Measurements from ENCODE around the gene KRTAP17-1.

Gene KRTAP17-1

DNA sequence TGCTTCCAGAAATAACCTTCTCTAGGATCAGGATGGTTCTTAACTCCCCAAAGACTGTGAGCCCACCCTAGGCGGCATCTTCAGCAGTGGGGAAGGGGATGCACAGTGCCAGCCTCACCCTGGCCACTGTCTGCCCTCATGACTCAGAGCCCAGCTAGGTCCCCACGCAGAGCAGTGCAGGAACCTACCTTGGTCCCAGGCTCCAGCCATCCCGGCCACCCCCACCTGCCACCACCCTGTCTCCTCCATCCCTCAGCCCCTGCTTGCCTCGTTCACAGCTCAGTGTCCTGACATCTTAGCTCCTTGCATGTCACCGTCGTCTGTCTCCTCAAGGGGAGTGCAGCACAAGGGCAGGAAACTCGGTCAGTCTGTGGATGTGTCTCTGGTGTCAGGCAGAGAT lies 16.1 kb upstream of the KRTAP17-1 start:
- Histone ChIP-seq H3K79me1 (ENCODE audit: low read depth, low read length) (no peaks in the 10 kb centered on the region), H4K91ac (ENCODE audit: low read depth, low read length, poor library complexity) (no peak overlapping the region), H3K9me3 (replicated peaks in 1 of 2; ENCODE audit: control insufficient read depth in 2 of 2, insufficient read depth in 1 of 2, low read depth in 1 of 2, low read length in 2 of 2) (no peaks in the 10 kb centered on the region), H2BK15ac (ENCODE audit: low read length) (no peak overlapping the region), H3K4me2 (ENCODE audit: insufficient read depth, low read length, poor library complexity, severe bottlenecking) (no peak overlapping the region), H2AFZ (ENCODE audit: low read length) (no peak overlapping the region), H2BK5ac (ENCODE audit: low read length) (no peak overlapping the region), H3K4ac (ENCODE audit: low read length) (no peak overlapping the region), H3K27ac (replicated peaks; ENCODE audit: low read length) (no peak overlapping the region), H3K4me3 (ENCODE audit: low read length in 2 of 2) (no peak overlapping the region), H3K27me3 (ENCODE audit: control insufficient read depth in 3 of 3, insufficient read depth in 3 of 3, low read depth in 1 of 3, low read length in 3 of 3) (no peaks in the 10 kb centered on the region), H3K9ac (ENCODE audit: low read depth, low read length, poor library complexity) (no peak overlapping the region), H2BK12ac (ENCODE audit: low read length) (no peak overlapping the region), H2BK120ac (ENCODE audit: low read depth, low read length) (no peak overlapping the region), H2AK5ac (ENCODE audit: low read depth, low read length) (no peak overlapping the region), H3K18ac (ENCODE audit: low read length) (peak overlapping the region; percentile 31), H3K14ac (ENCODE audit: low read length) (no peak overlapping the region), H3K36me3 (replicated peaks in 1 of 2; ENCODE audit: control insufficient read depth in 2 of 2, insufficient read depth in 2 of 2, low read length in 2 of 2) (no peaks in the 10 kb centered on the region), H4K8ac (ENCODE audit: low read depth, low read length) (no peak overlapping the region), H3K4me1 (ENCODE audit: control insufficient read depth in 2 of 2, insufficient read depth in 1 of 2, low read depth in 1 of 2, low read length in 2 of 2) (no peaks in the 10 kb centered on the region), H3K23ac (ENCODE audit: low read depth, low read length, poor library complexity) (no peak overlapping the region)
- DNase-seq (ENCODE audit: low spot score): no peak
- no CpG with 5 or more reads among the region's 7 CpGs for whole genome bisulfite sequencing, 2 donors (ENCODE audit: extremely low coverage in 2 of 2, insufficient read length in 2 of 2, insufficient replicate concordance in 1 of 2)

- peak overlapping the region; percentile 29 for H3K18ac ChIP-seq (ENCODE audit: low read length)
- no peaks in the 10 kb centered on the region for H3K27me3 ChIP-seq (ENCODE audit: control insufficient read depth in 3 of 3, insufficient read depth in 3 of 3, low read depth in 1 of 3, low read length in 3 of 3)
- no peaks in the 10 kb centered on the region for H3K9me3 ChIP-seq (replicated peaks in 1 of 2; ENCODE audit: control insufficient read depth in 2 of 2, insufficient read depth in 1 of 2, low read depth in 1 of 2, low read length in 2 of 2)
- WGBS, 2 donors (ENCODE audit: extremely low coverage in 2 of 2, insufficient read length in 2 of 2, insufficient replicate concordance in 1 of 2): no CpG with 5 or more reads among the region's 13 CpGs
- H3K4ac ChIP-seq (ENCODE audit: low read length): peak overlapping the region; percentile 77
- H4K8ac ChIP-seq (ENCODE audit: low read depth, low read length): peak overlapping the region; percentile 85
- no peaks in the 10 kb centered on the region for H3K4me1 ChIP-seq (ENCODE audit: control insufficient read depth in 2 of 2, insufficient read depth in 1 of 2, low read depth in 1 of 2, low read length in 2 of 2)
- no peak overlapping the region for H3K23ac ChIP-seq (ENCODE audit: low read depth, low read length, poor library complexity)
- no peaks in the 10 kb centered on the region for H3K36me3 ChIP-seq (replicated peaks in 1 of 2; ENCODE audit: control insufficient read depth in 2 of 2, insufficient read depth in 2 of 2, low read length in 2 of 2)
- H2AK5ac ChIP-seq (ENCODE audit: low read depth, low read length): peak overlapping the region; percentile 88
- peak; percentile 42 for DNase-seq (ENCODE audit: low spot score)
- no peak overlapping the region for H3K9ac ChIP-seq (ENCODE audit: low read depth, low read length, poor library complexity)
- no peak overlapping the region for H3K4me3 ChIP-seq (ENCODE audit: low read length in 2 of 2)
- H3K27ac ChIP-seq (replicated peaks; ENCODE audit: low read length): no peak overlapping the region
- H4K91ac ChIP-seq (ENCODE audit: low read depth, low read length, poor library complexity): no peak overlapping the region
- no peak overlapping the region for H3K4me2 ChIP-seq (ENCODE audit: insufficient read depth, low read length, poor library complexity, severe bottlenecking)
- peak overlapping the region; percentile 89 for H2BK5ac ChIP-seq (ENCODE audit: low read length)
- H2BK120ac ChIP-seq (ENCODE audit: low read depth, low read length): peak overlapping the region; percentile 44
- no peak overlapping the region for H3K14ac ChIP-seq (ENCODE audit: low read length)
- no peaks in the 10 kb centered on the region for H3K79me1 ChIP-seq (ENCODE audit: low read depth, low read length)
- peak overlapping the region; percentile 82 for H2BK15ac ChIP-seq (ENCODE audit: low read length)
- H2BK12ac ChIP-seq (ENCODE audit: low read length): no peak overlapping the region
- H2AFZ ChIP-seq (ENCODE audit: low read length): no peak overlapping the region
Observed at GRCh38 chr17:41329279-41329948, 13.9 kb upstream of the KRTAP17-1 start.

GRCh38 chr17:41328207-41328606 lies 12.7 kb upstream of the KRTAP17-1 start:
- peak overlapping the region; percentile 19 for H2BK15ac ChIP-seq (ENCODE audit: low read length)
- H3K36me3 ChIP-seq (replicated peaks in 1 of 2; ENCODE audit: control insufficient read depth in 2 of 2, insufficient read depth in 2 of 2, low read length in 2 of 2): no peaks in the 10 kb centered on the region
- H2AK5ac ChIP-seq (ENCODE audit: low read depth, low read length): peak overlapping the region; percentile 88
- H3K27me3 ChIP-seq (ENCODE audit: control insufficient read depth in 3 of 3, insufficient read depth in 3 of 3, low read depth in 1 of 3, low read length in 3 of 3): no peaks in the 10 kb centered on the region
- H3K27ac ChIP-seq (replicated peaks; ENCODE audit: low read length): no peak overlapping the region
- peak overlapping the region; percentile 3 for H3K14ac ChIP-seq (ENCODE audit: low read length)
- no CpG with 5 or more reads among the region's 7 CpGs for WGBS, 2 donors (ENCODE audit: extremely low coverage in 2 of 2, insufficient read length in 2 of 2, insufficient replicate concordance in 1 of 2)
- no peak overlapping the region for H3K4me2 ChIP-seq (ENCODE audit: insufficient read depth, low read length, poor library complexity, severe bottlenecking)
- DNase-seq (ENCODE audit: low spot score): no peak
- H2AFZ ChIP-seq (ENCODE audit: low read length): no peak overlapping the region
- no peak overlapping the region for H4K8ac ChIP-seq (ENCODE audit: low read depth, low read length)
- H2BK5ac ChIP-seq (ENCODE audit: low read length): peak overlapping the region; percentile 89
- H3K9me3 ChIP-seq (replicated peaks in 1 of 2; ENCODE audit: control insufficient read depth in 2 of 2, insufficient read depth in 1 of 2, low read depth in 1 of 2, low read length in 2 of 2): no peaks in the 10 kb centered on the region
- H4K91ac ChIP-seq (ENCODE audit: low read depth, low read length, poor library complexity): peak overlapping the region; percentile 56
- peak overlapping the region; percentile 63 for H3K9ac ChIP-seq (ENCODE audit: low read depth, low read length, poor library complexity)
- no peak overlapping the region for H2BK12ac ChIP-seq (ENCODE audit: low read length)
- H3K4me3 ChIP-seq (ENCODE audit: low read length in 2 of 2): no peak overlapping the region
- H3K18ac ChIP-seq (ENCODE audit: low read length): peak overlapping the region; percentile 24
- H3K4me1 ChIP-seq (ENCODE audit: control insufficient read depth in 2 of 2, insufficient read depth in 1 of 2, low read depth in 1 of 2, low read length in 2 of 2): no peaks in the 10 kb centered on the region
- H2BK120ac ChIP-seq (ENCODE audit: low read depth, low read length): peak overlapping the region; percentile 6
- H3K4ac ChIP-seq (ENCODE audit: low read length): no peak overlapping the region
- H3K23ac ChIP-seq (ENCODE audit: low read depth, low read length, poor library complexity): no peak overlapping the region
- no peaks in the 10 kb centered on the region for H3K79me1 ChIP-seq (ENCODE audit: low read depth, low read length)

GRCh38 chr17:41327411-41328120 lies 12.1 kb upstream of the KRTAP17-1 start:
- H3K18ac ChIP-seq (ENCODE audit: low read length): peak overlapping the region; percentile 12
- H2AK5ac ChIP-seq (ENCODE audit: low read depth, low read length): peak overlapping the region; percentile 88
- H3K4me1 ChIP-seq (ENCODE audit: control insufficient read depth in 2 of 2, insufficient read depth in 1 of 2, low read depth in 1 of 2, low read length in 2 of 2): no peaks in the 10 kb centered on the region
- no peak overlapping the region for H4K8ac ChIP-seq (ENCODE audit: low read depth, low read length)
- peak overlapping the region; percentile 29 for H2BK120ac ChIP-seq (ENCODE audit: low read depth, low read length)
- no peak for DNase-seq (ENCODE audit: low spot score)
- H3K23ac ChIP-seq (ENCODE audit: low read depth, low read length, poor library complexity): no peak overlapping the region
- H3K27me3 ChIP-seq (ENCODE audit: control insufficient read depth in 3 of 3, insufficient read depth in 3 of 3, low read depth in 1 of 3, low read length in 3 of 3): no peaks in the 10 kb centered on the region
- H3K79me1 ChIP-seq (ENCODE audit: low read depth, low read length): no peaks in the 10 kb centered on the region
- no peak overlapping the region for H3K4ac ChIP-seq (ENCODE audit: low read length)
- no peak overlapping the region for H2AFZ ChIP-seq (ENCODE audit: low read length)
- H3K36me3 ChIP-seq (replicated peaks in 1 of 2; ENCODE audit: control insufficient read depth in 2 of 2, insufficient read depth in 2 of 2, low read length in 2 of 2): no peaks in the 10 kb centered on the region
- peak overlapping the region; percentile 64 for H2BK12ac ChIP-seq (ENCODE audit: low read length)
- no peak overlapping the region for H3K4me2 ChIP-seq (ENCODE audit: insufficient read depth, low read length, poor library complexity, severe bottlenecking)
- no peak overlapping the region for H3K14ac ChIP-seq (ENCODE audit: low read length)
- no peaks in the 10 kb centered on the region for H3K9me3 ChIP-seq (replicated peaks in 1 of 2; ENCODE audit: control insufficient read depth in 2 of 2, insufficient read depth in 1 of 2, low read depth in 1 of 2, low read length in 2 of 2)
- no peak overlapping the region for H4K91ac ChIP-seq (ENCODE audit: low read depth, low read length, poor library complexity)
- peak overlapping the region; percentile 30 for H3K9ac ChIP-seq (ENCODE audit: low read depth, low read length, poor library complexity)
- H2BK15ac ChIP-seq (ENCODE audit: low read length): peak overlapping the region; percentile 19
- H2BK5ac ChIP-seq (ENCODE audit: low read length): peak overlapping the region; percentile 89
- no peak overlapping the region for H3K4me3 ChIP-seq (ENCODE audit: low read length in 2 of 2)
- WGBS, 2 donors (ENCODE audit: extremely low coverage in 2 of 2, insufficient read length in 2 of 2, insufficient replicate concordance in 1 of 2): no CpG with 5 or more reads among the region's 8 CpGs
- H3K27ac ChIP-seq (replicated peaks; ENCODE audit: low read length): no peak overlapping the region
